ENCODE results near the gene PTPN6. TPM values are rescaled to one million over a fixed set of nuclear protein-coding genes. Genes with fewer than 3 reads are reported as not detected.

The PTPN6 gene
- total and polyA plus RNA-seq, 7 donors: 1.3 to 7.6 (median 3.6) TPM

DNA sequence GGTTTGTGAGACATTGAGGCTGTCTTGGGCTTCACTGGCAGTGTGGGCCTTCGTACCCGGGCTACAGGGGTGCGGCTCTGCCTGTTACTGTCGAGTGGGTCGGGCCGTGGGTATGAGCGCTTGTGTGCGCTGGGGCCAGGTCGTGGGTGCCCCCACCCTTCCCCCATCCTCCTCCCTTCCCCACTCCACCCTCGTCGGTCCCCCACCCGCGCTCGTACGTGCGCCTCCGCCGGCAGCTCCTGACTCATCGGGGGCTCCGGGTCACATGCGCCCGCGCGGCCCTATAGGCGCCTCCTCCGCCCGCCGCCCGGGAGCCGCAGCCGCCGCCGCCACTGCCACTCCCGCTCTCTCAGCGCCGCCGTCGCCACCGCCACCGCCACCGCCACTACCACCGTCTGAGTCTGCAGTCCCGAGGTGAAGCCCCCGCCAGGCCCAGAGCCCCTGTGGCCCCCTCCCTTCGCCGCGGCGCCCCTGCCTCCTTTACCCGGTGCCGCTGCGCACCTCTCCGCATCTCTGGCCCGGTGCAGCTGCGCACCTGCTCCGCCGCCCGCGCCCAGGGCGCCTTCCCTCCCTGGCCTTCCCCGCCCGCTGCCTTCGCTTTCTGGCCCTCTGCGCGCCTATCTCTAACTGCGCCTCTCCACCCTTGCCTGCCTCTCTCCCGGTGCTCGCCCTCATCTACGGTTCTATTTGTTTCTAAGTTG is 36.8 kb upstream of the PTPN6 start, which contains the start of gene ENO2:
Gene ENO2 (plus strand): TSS at position 335 of the 701 bp plus-strand sequence. CDS start 1,253 bp downstream, outside the sequence.
- Histone ChIP-seq H3K4me3 (peak within 1 kb of the TSS; percentile 68), H3K9me3 (no peaks in the 10 kb centered on the region), H3K27me3 (ENCODE audit: insufficient read depth in 3 of 3, low read length in 2 of 3) (peaks cover 0 to 20% (median 17%) of the 10 kb centered on the region in 3 donors), H3K27ac (peak within 1 kb of the TSS; percentile 50), H3K36me3 (ENCODE audit: insufficient read depth in 1 of 2, low read depth in 1 of 2) (no peaks in the 10 kb centered on the region), H3K4me1 (no peaks in the 10 kb centered on the region)
- ATAC-seq (peak; percentile 85 to 93 (median 90)), DNase-seq (peak; percentile 83 to 86)
- 0 to 1% (median 1%) methylated on average over 33 to 68 of the region's 68 CpGs for WGBS, 3 donors
- intact Hi-C loops (cut with DNase I): no loop called here
- TF ChIP-seq CTCF (IDR thresholded peaks at IDR 0.05): no peak

DNA sequence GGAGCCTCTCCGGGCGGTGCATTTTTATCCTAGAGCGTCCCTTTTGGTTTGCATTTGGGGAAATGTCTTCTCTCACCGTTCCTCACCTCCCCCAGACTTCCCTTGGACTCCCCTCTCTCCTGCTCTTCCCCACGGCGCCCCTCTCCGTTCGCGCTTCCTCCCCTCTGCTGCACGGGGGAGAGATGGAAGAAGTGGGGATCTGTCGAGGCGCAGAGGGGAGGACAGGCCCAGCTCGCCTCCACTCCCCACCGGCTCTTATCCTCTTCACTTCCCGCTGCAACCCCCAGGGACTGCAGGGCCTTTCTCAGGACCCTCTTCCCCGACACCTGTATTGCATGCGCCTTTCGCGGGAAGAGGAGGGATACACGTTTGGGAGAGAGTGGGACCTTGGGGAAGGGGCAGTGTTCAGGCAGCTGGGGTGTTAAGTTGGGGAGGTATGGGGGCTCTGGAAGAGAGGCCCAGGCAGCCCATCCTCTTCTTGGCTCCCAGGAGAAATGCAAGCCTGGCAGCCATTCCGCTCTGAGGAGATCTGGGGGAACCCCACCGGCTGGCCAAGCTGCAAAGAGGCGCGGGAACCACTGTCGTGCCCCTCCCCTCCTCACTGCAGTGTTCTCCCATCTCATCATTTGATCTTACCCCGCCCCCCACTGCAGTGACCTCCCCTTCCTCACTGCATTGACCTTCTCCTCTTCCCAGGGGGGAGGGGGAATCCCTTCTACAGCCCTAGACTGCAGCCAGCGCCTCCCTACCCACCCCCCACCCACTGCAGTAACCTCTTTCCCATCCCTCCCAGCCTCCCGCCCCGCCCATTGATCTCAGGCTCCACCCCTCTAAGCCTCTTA is 36.0 kb upstream of the PTPN6 start:
- 22 to 29% (median 26%) methylated on average over 26 to 29 of the region's 29 CpGs for whole genome bisulfite sequencing, 3 donors
- H3K27me3 ChIP-seq (ENCODE audit: insufficient read depth in 3 of 3, low read length in 2 of 3): peaks cover 0 to 20% (median 17%) of the 10 kb centered on the region in 3 donors
- no peaks in the 10 kb centered on the region for H3K36me3 ChIP-seq (ENCODE audit: insufficient read depth in 1 of 2, low read depth in 1 of 2)
- intact Hi-C loops (cut with DNase I): no loop called here
- H3K9me3 ChIP-seq: no peaks in the 10 kb centered on the region
- no peaks in the 10 kb centered on the region for H3K4me1 ChIP-seq
- no peak for TF ChIP-seq CTCF (IDR thresholded peaks at IDR 0.05)
- peak overlapping the region; percentile 7 for H3K27ac ChIP-seq
- peak in 1 of 4 donors; percentile 5 for ATAC-seq
- no peak for DNase-seq
- H3K4me3 ChIP-seq: peak overlapping the region; percentile 68

- DNase-seq (no peak), ATAC-seq (no peak)
- H3K9me3 ChIP-seq: no peaks in the 10 kb centered on the region
- WGBS, 3 donors: 82 to 87% (median 83%) methylated on average over 14 of the region's 14 CpGs
- peaks cover 0 to 20% (median 17%) of the 10 kb centered on the region in 3 donors for H3K27me3 ChIP-seq (ENCODE audit: insufficient read depth in 3 of 3, low read length in 2 of 3)
- TF ChIP-seq CTCF (IDR thresholded peaks at IDR 0.05): no peak
- intact Hi-C loops (cut with DNase I): no loop called here
- H3K36me3 ChIP-seq (ENCODE audit: insufficient read depth in 1 of 2, low read depth in 1 of 2): no peaks in the 10 kb centered on the region
- H3K4me1 ChIP-seq: no peaks in the 10 kb centered on the region
- no peak overlapping the region for H3K4me3 ChIP-seq
- no peak overlapping the region for H3K27ac ChIP-seq
These were observed 35.3 kb upstream of the PTPN6 start for GRCh38 chr12:6915789-6916285.

- H3K27ac ChIP-seq: no peak overlapping the region
- H3K36me3 ChIP-seq (ENCODE audit: insufficient read depth in 1 of 2, low read depth in 1 of 2): no peaks in the 10 kb centered on the region
- peaks cover 0 to 20% (median 17%) of the 10 kb centered on the region in 3 donors for H3K27me3 ChIP-seq (ENCODE audit: insufficient read depth in 3 of 3, low read length in 2 of 3)
- no peak for TF ChIP-seq CTCF (IDR thresholded peaks at IDR 0.05)
- intact Hi-C loops (cut with DNase I): no loop called here
- ATAC-seq (no peak), DNase-seq (no peak)
- no peaks in the 10 kb centered on the region for H3K4me1 ChIP-seq
- no peak overlapping the region for H3K4me3 ChIP-seq
- H3K9me3 ChIP-seq: no peaks in the 10 kb centered on the region
- 87 to 91% (median 90%) methylated on average over 11 of the region's 11 CpGs for WGBS, 3 donors
These were observed 34.5 kb upstream of the PTPN6 start for GRCh38 chr12:6916426-6917200.
